Measurements from ENCODE around the gene SLK.

GRCh38 chr10:103918053-103918846, 48.7 kb upstream of the SLK start, which contains the start of gene STN1:
- TF ChIP-seq, protein P1, sequence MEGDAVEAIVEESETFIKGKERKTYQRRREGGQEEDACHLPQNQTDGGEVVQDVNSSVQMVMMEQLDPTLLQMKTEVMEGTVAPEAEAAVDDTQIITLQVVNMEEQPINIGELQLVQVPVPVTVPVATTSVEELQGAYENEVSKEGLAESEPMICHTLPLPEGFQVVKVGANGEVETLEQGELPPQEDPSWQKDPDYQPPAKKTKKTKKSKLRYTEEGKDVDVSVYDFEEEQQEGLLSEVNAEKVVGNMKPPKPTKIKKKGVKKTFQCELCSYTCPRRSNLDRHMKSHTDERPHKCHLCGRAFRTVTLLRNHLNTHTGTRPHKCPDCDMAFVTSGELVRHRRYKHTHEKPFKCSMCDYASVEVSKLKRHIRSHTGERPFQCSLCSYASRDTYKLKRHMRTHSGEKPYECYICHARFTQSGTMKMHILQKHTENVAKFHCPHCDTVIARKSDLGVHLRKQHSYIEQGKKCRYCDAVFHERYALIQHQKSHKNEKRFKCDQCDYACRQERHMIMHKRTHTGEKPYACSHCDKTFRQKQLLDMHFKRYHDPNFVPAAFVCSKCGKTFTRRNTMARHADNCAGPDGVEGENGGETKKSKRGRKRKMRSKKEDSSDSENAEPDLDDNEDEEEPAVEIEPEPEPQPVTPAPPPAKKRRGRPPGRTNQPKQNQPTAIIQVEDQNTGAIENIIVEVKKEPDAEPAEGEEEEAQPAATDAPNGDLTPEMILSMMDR (conservative IDR thresholded peaks at IDR 0.05; ENCODE audit: low read depth, low read length), result no peak
- TF ChIP-seq EZH2 (IDR thresholded peaks at IDR 0.05; ENCODE audit: borderline replicate concordance, low read depth, low read length, poor library complexity, severe bottlenecking), result no peak
